Muscle layer of duodenum (tissue), 2 donors: ENCODE data around the gene BPIFB3.

Experiments
- H3K27ac ChIP-seq: one replicate; pipeline ENCODE4 v1.7.0; 2013; ENCODE audit warnings: mild to moderate bottlenecking, low read length
- H3K27me3 ChIP-seq: one replicate; pipeline ENCODE4 v1.7.0; 2013; ENCODE audit warnings: low read depth, mild to moderate bottlenecking, control low read depth, low read length
- H3K36me3 ChIP-seq, 2 donors: one replicate each; pipeline ENCODE4 v1.7.0; 2013; ENCODE audit warnings: low read length in 2 of 2, control low read depth in 1 of 2, mild to moderate bottlenecking in 1 of 2; ENCODE audit not compliant: insufficient read depth in 2 of 2, control insufficient read depth in 1 of 2
- H3K4me1 ChIP-seq, 2 donors: one replicate each; pipeline ENCODE4 v1.7.0; 2013; ENCODE audit warnings: low read length in 2 of 2, mild to moderate bottlenecking in 2 of 2, control low read depth in 1 of 2, moderate library complexity in 1 of 2; ENCODE audit not compliant: insufficient read depth in 2 of 2, control insufficient read depth in 1 of 2
- H3K4me3 ChIP-seq, 2 donors: one replicate each; pipeline ENCODE4 v1.7.0; 2013; ENCODE audit warnings: low read length in 2 of 2, low read depth in 1 of 2, mild to moderate bottlenecking in 1 of 2
- H3K9me3 ChIP-seq, 2 donors: one replicate each; pipeline ENCODE4 v1.7.0; 2013; ENCODE audit warnings: low read length in 2 of 2, control low read depth in 1 of 2, mild to moderate bottlenecking in 1 of 2; ENCODE audit not compliant: control insufficient read depth in 1 of 2
- donor health status: healthy.

BPIFB3 gene, protein sequence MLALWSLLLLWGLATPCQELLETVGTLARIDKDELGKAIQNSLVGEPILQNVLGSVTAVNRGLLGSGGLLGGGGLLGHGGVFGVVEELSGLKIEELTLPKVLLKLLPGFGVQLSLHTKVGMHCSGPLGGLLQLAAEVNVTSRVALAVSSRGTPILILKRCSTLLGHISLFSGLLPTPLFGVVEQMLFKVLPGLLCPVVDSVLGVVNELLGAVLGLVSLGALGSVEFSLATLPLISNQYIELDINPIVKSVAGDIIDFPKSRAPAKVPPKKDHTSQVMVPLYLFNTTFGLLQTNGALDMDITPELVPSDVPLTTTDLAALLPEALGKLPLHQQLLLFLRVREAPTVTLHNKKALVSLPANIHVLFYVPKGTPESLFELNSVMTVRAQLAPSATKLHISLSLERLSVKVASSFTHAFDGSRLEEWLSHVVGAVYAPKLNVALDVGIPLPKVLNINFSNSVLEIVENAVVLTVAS

DNA sequence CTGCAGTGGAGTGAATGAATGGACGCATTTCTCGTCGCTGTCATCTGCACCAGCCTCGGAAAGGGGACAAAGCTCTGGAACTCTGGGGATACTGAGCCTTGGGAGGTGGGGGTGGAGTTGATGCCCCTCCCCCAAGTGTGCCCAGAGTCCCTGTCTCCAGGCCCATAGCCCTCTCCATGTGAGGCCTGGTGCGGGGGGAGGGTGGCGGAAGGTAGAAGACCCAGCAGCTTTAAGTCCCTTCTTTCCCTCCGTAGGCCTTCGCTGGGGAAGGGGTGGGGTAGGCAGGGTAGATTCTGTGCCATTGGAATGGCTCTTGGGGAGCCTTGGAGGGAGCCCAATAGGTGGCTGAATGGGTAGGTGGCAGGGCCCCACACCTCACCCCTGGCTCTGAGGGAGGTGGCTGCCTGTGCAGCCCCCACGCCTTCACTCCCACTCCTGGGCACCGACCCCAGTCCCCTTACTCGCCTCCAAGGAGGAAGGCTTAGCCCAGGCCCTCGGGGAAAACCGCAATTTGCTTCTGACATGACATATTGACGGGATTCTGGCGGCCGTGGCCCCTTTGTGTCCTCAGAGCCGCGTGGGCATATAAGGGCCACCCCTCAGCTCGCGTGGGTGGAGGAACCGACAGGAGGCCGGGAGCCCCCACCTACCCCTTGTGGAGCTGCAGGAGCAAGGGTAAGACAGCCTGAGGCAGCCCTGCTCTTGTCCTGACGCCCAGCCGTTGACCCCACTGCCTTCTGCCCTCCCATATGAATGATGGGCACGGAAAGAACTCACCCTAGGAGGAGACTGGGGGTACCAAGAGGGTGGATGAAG, at the start of gene BPIFB3:
TSS of gene BPIFB3 (plus strand) at position 613 of the 816 bp plus-strand sequence. CDS start 1,533 bp downstream, outside the sequence.
- Histone ChIP-seq H3K27ac (no peak within 1 kb of the TSS), H3K36me3 (no peaks in the 10 kb centered on the region), H3K4me1 (no peaks in the 10 kb centered on the region), H3K9me3 (no peaks in the 10 kb centered on the region), H3K4me3 (no peak within 1 kb of the TSS), H3K27me3 (no peaks in the 10 kb centered on the region)

DNA sequence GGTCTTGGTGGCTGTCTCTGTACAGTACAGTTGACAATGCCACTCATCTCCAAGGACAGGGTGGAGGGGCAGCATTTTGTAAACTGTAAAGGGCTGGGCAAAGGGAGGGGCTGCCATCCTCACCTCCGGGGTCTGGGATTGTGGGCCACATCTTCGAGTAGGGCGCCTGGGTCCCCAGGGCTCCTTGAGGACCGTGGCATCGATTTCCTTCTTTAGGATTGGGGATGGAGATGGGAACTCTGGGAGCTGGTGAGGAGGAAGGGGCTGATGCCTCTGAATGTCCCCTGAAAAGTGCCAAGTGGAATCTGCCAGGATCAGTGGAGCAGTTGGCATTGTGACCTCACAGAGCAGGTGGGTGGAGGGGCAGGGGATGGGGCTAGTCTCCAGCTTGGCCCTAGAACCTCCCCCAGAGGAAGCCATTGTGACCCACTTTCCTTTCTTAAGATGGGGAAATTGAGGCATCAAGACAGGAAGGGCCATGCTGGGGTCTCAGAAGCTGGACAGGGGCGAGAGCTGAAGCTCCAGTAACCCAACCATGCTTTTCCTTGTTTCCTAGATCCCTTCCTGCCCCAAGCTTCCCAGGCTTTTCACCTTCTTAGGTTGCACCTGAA, 49.5 kb upstream of the BPIFB3 start, which contains the start of gene SUN5:
TSS of gene SUN5 (minus strand) at position 293 of the 611 bp plus-strand sequence. CDS start at position 200, 93 bp downstream.
- no peaks in the 10 kb centered on the region for H3K27me3 ChIP-seq
- H3K9me3 ChIP-seq: peaks cover 0 to 7% of the 10 kb centered on the region in 2 donors
- H3K4me3 ChIP-seq: no peak within 1 kb of the TSS
- H3K27ac ChIP-seq: no peak within 1 kb of the TSS
- no peaks in the 10 kb centered on the region for H3K4me1 ChIP-seq
- no peaks in the 10 kb centered on the region for H3K36me3 ChIP-seq

DNA sequence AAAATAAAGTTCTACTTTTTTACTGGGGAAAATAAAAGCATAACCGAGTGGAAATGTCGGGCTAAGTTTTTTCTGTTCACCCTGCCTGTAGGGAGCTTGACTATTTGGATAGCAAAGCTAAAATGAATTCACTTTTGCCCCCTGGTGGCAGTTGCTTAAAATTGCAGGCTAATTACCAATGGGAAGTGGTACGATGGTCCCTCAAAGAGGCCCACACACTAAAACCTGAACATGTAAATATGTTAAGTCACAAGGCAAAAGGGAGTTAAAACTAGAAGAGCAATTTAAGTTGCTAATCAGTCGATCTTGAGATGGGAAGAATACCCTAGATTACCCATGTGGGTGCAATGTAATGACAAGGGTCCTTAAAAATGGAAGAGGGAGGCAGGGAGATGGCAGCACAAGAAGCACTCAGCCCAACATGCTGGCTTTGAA, 48.6 kb upstream of the BPIFB3 start:
- no peaks in the 10 kb centered on the region for H3K27me3 ChIP-seq
- H3K9me3 ChIP-seq: peaks cover 0 to 7% of the 10 kb centered on the region in 2 donors
- no peak overlapping the region for H3K27ac ChIP-seq
- H3K4me1 ChIP-seq: no peaks in the 10 kb centered on the region
- H3K4me3 ChIP-seq: no peak overlapping the region
- no peaks in the 10 kb centered on the region for H3K36me3 ChIP-seq

DNA sequence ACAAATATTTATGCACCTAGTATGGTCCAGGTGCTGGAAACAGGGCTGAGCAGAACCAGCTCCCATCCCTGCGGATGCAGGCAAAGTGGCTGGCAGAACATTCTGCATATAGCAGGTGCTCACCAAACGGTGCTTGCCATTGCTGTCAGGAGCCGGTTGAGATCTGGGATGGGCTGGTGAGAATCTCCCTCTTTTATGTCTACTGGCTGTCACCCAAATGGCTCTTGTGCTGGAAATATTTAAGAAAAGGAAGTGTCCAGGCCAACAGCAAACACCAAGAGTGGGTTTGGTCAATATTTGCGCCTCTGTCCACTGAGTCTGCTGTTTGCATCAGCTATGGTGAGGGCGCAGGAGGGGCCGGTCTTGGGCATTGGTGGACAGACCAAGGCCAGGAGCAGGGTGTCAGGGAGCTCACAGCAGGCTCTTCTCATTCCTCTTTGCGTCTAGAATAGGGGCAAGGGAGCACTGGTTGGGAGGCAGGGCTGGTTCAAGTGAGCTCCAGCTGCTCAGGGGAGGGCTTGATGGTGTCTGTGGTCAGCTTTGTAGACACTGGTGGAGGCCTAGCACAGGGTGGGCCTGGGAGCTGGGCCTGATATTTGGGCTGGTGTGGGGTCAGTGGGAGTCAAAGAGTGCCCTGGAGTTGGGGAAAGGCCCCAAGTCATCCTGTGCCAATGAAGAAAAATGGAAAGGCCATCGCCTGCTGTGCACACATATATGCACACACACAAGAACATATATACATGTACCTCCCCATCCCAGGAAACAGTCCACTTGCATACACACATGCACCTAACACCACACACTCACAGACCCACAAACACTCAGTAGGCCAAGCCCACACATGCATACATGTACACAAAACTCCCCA, 47.6 kb upstream of the BPIFB3 start:
- H3K36me3 ChIP-seq: no peaks in the 10 kb centered on the region
- H3K27me3 ChIP-seq: no peaks in the 10 kb centered on the region
- H3K4me1 ChIP-seq: no peaks in the 10 kb centered on the region
- no peak overlapping the region for H3K4me3 ChIP-seq
- peaks cover 0 to 7% of the 10 kb centered on the region in 2 donors for H3K9me3 ChIP-seq
- H3K27ac ChIP-seq: no peak overlapping the region

DNA sequence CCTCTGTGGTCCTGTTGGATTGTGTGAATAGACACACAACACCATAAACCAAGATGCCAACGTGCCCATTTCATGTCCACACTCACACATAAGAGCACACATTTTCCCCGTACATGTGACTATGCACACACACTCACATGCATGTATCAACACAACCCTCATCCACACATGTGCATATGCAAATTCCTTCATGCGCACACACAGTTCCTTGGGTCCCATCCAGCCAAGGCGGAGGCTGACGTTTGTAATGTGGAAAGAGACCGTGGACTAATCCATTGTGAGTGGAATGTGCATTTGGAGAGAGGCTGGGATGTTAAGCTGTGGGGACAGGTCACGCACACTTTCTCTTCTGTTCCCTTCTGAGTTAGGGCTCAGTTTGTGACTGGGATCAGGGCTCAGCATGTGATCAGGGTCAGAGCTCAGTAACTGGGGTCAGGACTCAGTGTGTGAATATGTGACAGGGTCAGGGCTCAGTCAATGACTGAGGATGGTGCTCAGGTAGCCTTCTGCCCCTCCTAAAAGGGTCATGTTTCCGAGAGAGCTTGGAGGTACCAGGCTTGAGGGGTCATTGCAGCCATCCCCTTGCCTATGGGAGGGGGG, 46.8 kb upstream of the BPIFB3 start:
- no peaks in the 10 kb centered on the region for H3K4me1 ChIP-seq
- H3K9me3 ChIP-seq: peaks cover 0 to 7% of the 10 kb centered on the region in 2 donors
- no peak overlapping the region for H3K4me3 ChIP-seq
- no peaks in the 10 kb centered on the region for H3K36me3 ChIP-seq
- H3K27me3 ChIP-seq: no peaks in the 10 kb centered on the region
- no peak overlapping the region for H3K27ac ChIP-seq

DNA sequence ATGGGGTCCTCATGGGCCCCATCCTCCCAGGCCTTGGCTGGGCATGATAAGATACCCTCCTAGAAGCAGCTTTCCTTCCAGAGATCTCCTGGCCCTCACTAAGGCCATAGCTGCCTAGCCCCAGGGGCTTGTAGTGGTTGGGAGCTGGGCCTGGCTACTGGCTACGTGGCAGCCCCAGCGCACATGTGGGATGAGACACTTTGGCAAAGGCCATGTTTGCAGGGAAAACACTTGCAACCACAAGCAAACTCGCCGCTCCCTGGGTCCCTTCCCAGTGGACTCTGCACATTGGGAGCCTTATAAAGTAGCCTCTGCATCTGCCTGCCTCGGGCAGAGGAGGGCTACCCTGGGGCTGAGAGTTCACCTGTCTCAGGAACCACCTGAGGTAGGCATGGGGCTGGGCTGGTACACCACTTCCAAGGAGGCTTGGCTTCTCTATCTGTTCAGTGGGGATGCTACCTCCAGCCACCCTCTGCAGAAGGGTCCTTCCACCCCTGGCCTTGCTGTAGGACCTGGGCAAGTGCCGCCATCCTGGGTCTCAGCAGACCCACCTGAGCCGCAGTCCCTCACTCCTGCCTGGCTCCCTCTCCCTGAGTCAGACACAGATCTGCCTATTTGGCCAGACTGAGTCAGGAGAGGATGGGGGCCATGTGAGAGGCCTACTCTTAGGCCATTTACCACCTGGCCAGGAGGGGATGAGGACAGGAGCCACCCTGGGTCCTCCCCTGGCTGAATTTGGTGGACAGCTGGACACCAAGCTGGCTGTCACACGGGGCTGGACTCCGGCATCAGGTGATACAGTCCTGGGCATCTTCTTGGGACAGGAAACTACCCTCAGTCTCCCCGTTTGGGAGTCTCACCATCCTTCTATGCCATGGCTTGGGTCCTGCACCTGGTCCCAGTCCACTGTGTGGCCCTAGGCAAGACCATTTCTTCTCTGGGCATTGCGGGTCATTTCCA, 46.0 kb upstream of the BPIFB3 start, which contains the start of gene BPIFB2:
TSS of gene BPIFB2 (plus strand) at position 329 of the 960 bp plus-strand sequence. CDS start 871 bp downstream, outside the sequence.
- Histone ChIP-seq H3K27me3 (no peaks in the 10 kb centered on the region), H3K4me3 (no peak within 1 kb of the TSS), H3K27ac (no peak within 1 kb of the TSS), H3K9me3 (peaks cover 0 to 7% of the 10 kb centered on the region in 2 donors), H3K36me3 (no peaks in the 10 kb centered on the region), H3K4me1 (no peaks in the 10 kb centered on the region)

DNA sequence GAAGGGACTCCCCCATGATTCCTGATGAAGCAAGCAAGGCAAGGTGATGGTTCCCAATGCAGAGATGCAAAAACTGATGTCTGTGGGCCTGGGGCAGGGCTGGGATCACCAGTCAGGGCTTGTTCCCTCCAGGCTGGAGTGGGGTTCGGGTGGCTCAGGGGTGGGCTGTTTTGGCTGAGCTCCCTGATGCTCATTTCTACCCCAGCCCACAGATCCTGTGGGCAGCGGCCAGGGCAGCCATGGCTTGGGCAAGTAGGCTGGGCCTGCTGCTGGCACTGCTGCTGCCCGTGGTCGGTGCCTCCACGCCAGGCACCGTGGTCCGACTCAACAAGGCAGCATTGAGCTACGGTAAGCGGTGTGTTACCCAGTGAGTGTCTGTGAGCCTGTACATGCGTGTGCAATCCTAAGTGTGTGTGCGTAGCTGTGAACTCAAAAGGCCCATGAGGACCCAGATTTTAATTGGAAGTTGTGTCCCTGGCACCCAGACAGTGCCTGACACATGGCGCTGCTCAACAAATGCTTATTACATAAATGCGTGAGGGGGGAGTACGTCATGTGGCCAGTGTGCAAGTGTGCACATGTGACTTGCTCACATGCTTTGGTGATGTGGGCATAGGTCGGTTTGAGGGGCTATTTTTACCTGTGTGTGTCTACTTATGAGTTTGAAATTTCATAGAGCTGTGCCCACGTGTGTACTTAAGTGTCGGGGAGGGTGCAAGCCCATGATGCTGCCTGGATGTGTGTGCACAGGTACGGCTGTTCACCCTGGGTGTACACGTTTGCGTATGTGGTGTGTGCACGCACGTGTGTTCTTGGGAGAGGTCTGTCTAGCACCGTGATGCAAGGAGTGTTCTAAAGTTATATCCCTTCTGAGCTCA, 45.1 kb upstream of the BPIFB3 start:
- no peak overlapping the region for H3K27ac ChIP-seq
- no peaks in the 10 kb centered on the region for H3K27me3 ChIP-seq
- no peaks in the 10 kb centered on the region for H3K4me1 ChIP-seq
- peaks cover 0 to 7% of the 10 kb centered on the region in 2 donors for H3K9me3 ChIP-seq
- H3K36me3 ChIP-seq: no peaks in the 10 kb centered on the region
- no peak overlapping the region for H3K4me3 ChIP-seq

DNA sequence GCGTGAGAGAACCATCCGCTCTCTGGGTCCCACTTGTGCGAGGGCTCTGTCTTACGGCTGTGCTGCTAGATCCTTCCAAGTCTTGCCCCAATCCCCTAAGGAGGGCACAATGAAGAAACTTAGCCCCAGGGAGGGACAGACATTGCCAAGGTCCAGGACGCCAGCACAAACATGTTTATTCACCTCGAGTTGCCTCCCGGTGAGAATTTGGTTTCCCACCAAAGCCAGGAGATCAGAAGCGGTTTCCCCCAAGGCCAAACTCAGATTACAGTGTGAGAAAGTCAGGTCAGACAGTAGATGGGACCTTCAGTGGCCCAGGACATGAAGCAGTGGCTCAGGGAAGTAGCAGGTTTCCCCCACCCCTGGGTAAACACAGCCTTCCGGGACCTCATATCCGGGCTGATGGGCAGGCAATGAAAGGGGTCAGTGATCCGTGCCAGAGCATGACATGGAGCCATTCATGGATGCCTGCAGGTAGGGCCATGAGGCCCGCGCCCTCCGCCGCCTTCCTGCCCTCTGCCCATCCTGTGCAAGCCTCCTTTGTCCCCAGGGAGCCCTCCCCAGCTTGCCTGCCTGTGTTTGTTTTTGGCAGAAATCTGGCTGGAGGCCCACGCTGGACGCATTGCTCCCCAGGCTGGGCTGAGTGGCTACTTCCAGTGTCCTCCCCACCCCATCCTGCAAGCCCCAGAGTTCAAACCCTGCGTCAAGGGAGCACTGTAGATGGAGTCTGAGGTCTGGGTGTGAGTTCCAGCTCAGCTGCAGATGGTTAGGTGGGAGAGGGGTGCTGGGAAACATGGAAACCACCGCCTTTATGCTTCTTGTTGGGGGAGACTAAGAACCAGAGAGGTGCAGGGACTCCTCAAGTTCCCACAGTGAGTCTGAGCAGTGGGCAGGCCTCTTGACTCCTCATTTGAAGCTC, 44.2 kb upstream of the BPIFB3 start:
- H3K4me1 ChIP-seq: no peaks in the 10 kb centered on the region
- no peak overlapping the region for H3K27ac ChIP-seq
- no peaks in the 10 kb centered on the region for H3K27me3 ChIP-seq
- peaks cover 0 to 7% of the 10 kb centered on the region in 2 donors for H3K9me3 ChIP-seq
- H3K4me3 ChIP-seq: no peak overlapping the region
- no peaks in the 10 kb centered on the region for H3K36me3 ChIP-seq
